K562 (cell line): Measurements from ENCODE around the gene SERTAD2. TPM values are rescaled to one million over a fixed set of nuclear protein-coding genes. Genes with fewer than 3 reads are reported as not detected.

Source experiments
- ATAC-seq: fragments of 200-7000 bp; cut with Tn5 transposase; 3 replicates; pipeline ENCODE4 v1.9.1; 2020; ENCODE audit warnings: moderate library complexity
- BruUV-seq: library from RNA; stranded (reverse); fragments of 400-500 nt; replicated peaks from 2 replicates; lab custom pipeline; 2021; lab: Mats Ljungman, UMichigan
- CTCF ChIA-PET: fragments of 300-600 bp; formaldehyde crosslinking; extraction: SDS; loops from one replicate; lab custom pipeline; 2021; ENCODE audit warnings: low intra/inter-chr PET ratio; lab: Yijun Ruan, JAX
- POLR2A ChIA-PET: fragments of 300-600, 350-650 bp; sonication (Branson Sonifier 250); formaldehyde crosslinking; extraction: SDS; loops from one replicate; lab custom pipeline; 2021; ENCODE audit warnings: antibody characterized with exemption, inconsistent platforms; lab: Yijun Ruan, JAX
- DNase-seq, 4 experiments: peaks; one replicate each; pipeline versions ENCODE4 v3.0.0 to v3.0.0-alpha.2; 2011 to 2018; ENCODE audit warnings: low spot score in 3 of 4, mixed read lengths in 3 of 4; ENCODE audit errors: extremely low read depth in 1 of 4
- FAIRE-seq: peaks from 2 replicates; lab custom pipeline; 2011; peaks lifted over from hg19 to GRCh38; lab: Jason Lieb, UNC
- H2AFZ ChIP-seq: 2 replicates; pipeline ENCODE4 v1.6.0; 2011; ENCODE audit warnings: low read depth, low read length, control low read depth, inconsistent platforms
- H3K27ac ChIP-seq: fragments of 200-600 bp; 3 replicates; pipeline ENCODE4 v1.8.0; 2011; ENCODE audit warnings: low read depth, mild to moderate bottlenecking, control low read depth, inconsistent platforms, low read length, moderate library complexity, mixed read lengths; ENCODE audit errors: extremely low read depth
- H3K27me3 ChIP-seq, 2 experiments: fragments of 300-600 bp in 1 of 2; 2 replicates in 1 of 2; 3 replicates in 1 of 2; pipeline versions ENCODE4 v1.6.0 to v1.8.0; 2011; ENCODE audit warnings: inconsistent platforms in 2 of 2, low read length in 2 of 2, mild to moderate bottlenecking in 1 of 2, mixed read lengths in 1 of 2, moderate library complexity in 1 of 2; ENCODE audit not compliant: control insufficient read depth in 2 of 2, insufficient read depth in 2 of 2
- H3K36me3 ChIP-seq: fragments of 300-600 bp; 3 replicates; pipeline ENCODE4 v1.8.0; 2011; ENCODE audit warnings: mild to moderate bottlenecking, low read length, inconsistent platforms; ENCODE audit not compliant: control insufficient read depth, insufficient read depth
- H3K4me1 ChIP-seq, 2 experiments: fragments of 200-600 bp in 1 of 2; replicated peaks in 1 of 2; 2 replicates in 1 of 2; 3 replicates in 1 of 2; pipeline versions ENCODE4 v1.5.1 to v1.8.0; 2011; ENCODE audit warnings: inconsistent platforms in 2 of 2, low read length in 2 of 2, mild to moderate bottlenecking in 1 of 2, mixed read lengths in 1 of 2, moderate library complexity in 1 of 2; ENCODE audit not compliant: control insufficient read depth in 2 of 2, insufficient read depth in 2 of 2
- H3K4me2 ChIP-seq: 2 replicates; pipeline ENCODE4 v1.6.1; 2011; ENCODE audit warnings: low read length, control low read depth, inconsistent platforms, mixed read lengths; ENCODE audit not compliant: insufficient read depth
- H3K4me3 ChIP-seq: fragments of 200-600 bp; sonication (generic), shearing (Covaris generic); 2 replicates; pipeline ENCODE4 v1.5.1; 2016; ENCODE audit warnings: control low read depth, inconsistent platforms
- H3K79me2 ChIP-seq: fragments of 200-600 bp; 3 replicates; pipeline ENCODE4 v1.8.0; 2011; ENCODE audit warnings: low read length, inconsistent platforms; ENCODE audit not compliant: control insufficient read depth, insufficient read depth
- H3K9ac ChIP-seq, 2 experiments: 2 replicates each; pipeline versions ENCODE4 v1.6.0 to v1.6.1; 2011; ENCODE audit warnings: low read depth in 2 of 2, low read length in 2 of 2, control low read depth in 1 of 2, inconsistent platforms in 1 of 2, mild to moderate bottlenecking in 1 of 2, mixed read lengths in 1 of 2; ENCODE audit not compliant: insufficient read depth in 1 of 2
- H3K9me1 ChIP-seq: one replicate; pipeline ENCODE4 v1.6.0; 2011; ENCODE audit warnings: inconsistent platforms, mild to moderate bottlenecking, low read length, moderate library complexity; ENCODE audit not compliant: control insufficient read depth, insufficient read depth
- H3K9me3 ChIP-seq: replicated peaks from 2 replicates; pipeline ENCODE4 v1.5.1; 2011; ENCODE audit warnings: low read depth, low read length, inconsistent platforms; ENCODE audit not compliant: control insufficient read depth, insufficient read depth
- H4K20me1 ChIP-seq: replicated peaks from 2 replicates; pipeline ENCODE4 v1.6.1; 2011; ENCODE audit warnings: low read length, inconsistent platforms, mixed read lengths; ENCODE audit not compliant: control insufficient read depth, insufficient read depth
- HNRNPH1 ChIP-seq: fragments of 200-400 bp; formaldehyde crosslinking; optimal IDR thresholded peaks from 2 replicates; pipeline ENCODE3; 2017; ENCODE audit warnings: low read depth, mild to moderate bottlenecking, low read length, moderate library complexity
- KAT8 ChIP-seq: fragments of 450-650 bp; IDR thresholded peaks from 2 replicates; pipeline ENCODE4 v1.6.1; 2016; ENCODE audit warnings: low read depth, mild to moderate bottlenecking
- MCM7 ChIP-seq, 2 experiments: fragments of 450-650 bp; IDR thresholded peaks; 2 replicates each; pipeline ENCODE4 v1.6.1; 2016 to 2018
- ZNF316 ChIP-seq: fragments of 450-650 bp; IDR thresholded peaks from 2 replicates; pipeline ENCODE4 v1.6.1; 2016
- WGBS: fragments of 100-300 bp; shearing (Covaris generic); methylation state at CpG from one replicate; pipeline ENCODE4 v1.1.6; 2016; ENCODE audit warnings: low coverage, mixed read lengths; ENCODE audit not compliant: insufficient coverage; ENCODE audit errors: missing lambda C conversion rate; 5-methylcytosine and 5-hydroxymethylcytosine counted together
- in situ Hi-C: fragments of 300-500 bp; cut with MboI; formaldehyde crosslinking; loops from 4 replicates; pipeline ENCODE4 v1.15.0; 2018; ENCODE audit warnings: inconsistent platforms, mixed read lengths
- intact Hi-C: fragments of 100-400 bp; cut with micrococcal nuclease; formaldehyde crosslinking; loops from 2 replicates; pipeline ENCODE4 v1.14.2; 2022
- polyA plus RNA-seq, 8 experiments: library from polyadenylated mRNA; depleted of rRNA in 4 of 8; stranded (reverse) in 5 of 8; unstranded in 3 of 8; fragments of >200 nt; fragmentation: Nextera tagmentation in 2 of 8; fragmentation: Illumina TruSeq in 1 of 8; extraction: Ambion mirVana in 2 of 8; extraction: Trizol in 1 of 8; gene quantifications; 2 replicates each; pipeline versions ENCODE4 v1.2.1 to v1.2.3, GENCODE V29; 2011 to 2014; ENCODE audit warnings: inconsistent platforms in 1 of 8, missing spikeins in 1 of 8
- total RNA-seq, 7 experiments: library from RNA; depleted of rRNA in 6 of 7; stranded (reverse); fragments of >200 nt in 6 of 7; fragmentation: Illumina TruSeq in 2 of 7; extraction: Trizol in 2 of 7; gene quantifications; 2 replicates each; pipeline versions ENCODE4 v1.2.1 to v1.2.3, GENCODE V29; 2011 to 2021; ENCODE audit warnings: low replicate concordance in 1 of 7

The SERTAD2 gene
- total and polyA plus RNA-seq, 9 of the 15 experiments (the other 6 are each of a cell fraction or from before 2014, with no cell fraction given) = 3.0 to 12.5 (median 6.1) TPM

DNA sequence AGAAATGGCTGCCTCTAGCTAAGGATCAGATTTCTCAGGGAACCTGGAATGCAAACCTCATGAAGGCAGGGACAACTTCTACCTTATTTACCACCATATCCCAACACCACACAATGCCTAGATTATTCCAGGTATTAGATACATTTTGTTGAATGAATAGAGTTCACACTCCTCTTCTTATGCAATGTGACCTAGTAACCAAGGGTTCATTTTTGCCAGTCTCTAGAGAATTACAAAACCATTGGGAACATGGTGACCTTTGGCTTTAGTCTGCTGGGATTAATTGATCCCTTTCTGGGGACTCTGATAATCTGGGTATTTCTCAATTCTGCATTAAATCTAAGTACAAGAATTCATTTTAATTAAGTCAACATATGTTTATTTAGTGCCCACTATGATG, 35.2 kb upstream of the SERTAD2 start:
- DNase-seq (no peak), FAIRE-seq (no peak), ATAC-seq (no peak)
- no TSS peak for BruUV-seq
- ChIA-PET POLR2A (no interaction called here), CTCF (no interaction called here)
- Histone ChIP-seq H3K9me3 (no peaks in the 10 kb centered on the region), H3K27ac (no peak overlapping the region), H3K4me3 (no peak overlapping the region), H3K9me1 (no peaks in the 10 kb centered on the region), H3K4me1 (no peaks in the 10 kb centered on the region), H3K79me2 (no peaks in the 10 kb centered on the region), H3K4me2 (no peak overlapping the region), H4K20me1 (no peaks in the 10 kb centered on the region), H2AFZ (no peak overlapping the region), H3K36me3 (no peaks in the 10 kb centered on the region), H3K27me3 (no peaks in the 10 kb centered on the region), H3K9ac (no peak overlapping the region)
- TF ChIP-seq ZNF316 (peak; percentile 26; the same call in 1 of the 2 replicates), KAT8 (no peak), HNRNPH1 (no peak)
- intact Hi-C loops (no loop called here), in situ Hi-C loops (no loop called here)

DNA sequence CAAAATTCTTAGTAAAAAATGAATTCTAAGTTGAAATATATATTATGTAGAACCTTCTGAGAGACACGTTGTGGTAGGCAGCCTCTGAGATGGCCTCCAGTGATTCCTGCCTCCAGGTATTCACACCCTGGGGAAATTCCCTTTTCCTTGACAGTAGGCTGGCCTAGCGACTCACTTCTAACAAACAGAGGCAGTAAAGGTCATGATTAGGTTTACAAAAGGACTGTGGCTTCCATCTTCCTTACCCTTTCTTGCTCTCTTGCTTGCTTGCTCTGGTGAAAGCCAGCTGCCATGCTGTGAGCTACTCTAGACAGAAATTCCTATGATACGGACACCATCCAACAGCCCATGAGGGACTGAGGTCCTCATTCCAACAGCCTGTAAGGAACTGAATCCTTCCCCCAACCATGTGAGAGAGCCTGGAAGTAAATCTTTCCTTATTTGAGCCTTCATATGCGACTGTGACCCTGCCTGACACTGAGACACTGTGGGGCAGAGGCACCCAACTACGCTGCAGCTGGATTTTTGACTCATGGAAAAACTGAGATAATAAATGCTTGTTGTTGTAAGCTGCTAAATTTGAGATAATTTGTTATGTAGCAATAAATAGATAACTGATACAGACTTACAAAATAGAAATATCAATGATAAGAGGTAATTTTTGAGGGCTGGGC, 32.7 kb upstream of the SERTAD2 start:
- ChIA-PET POLR2A (interaction anchor here (1.1 to 1.2 kb wide), 2 partner anchors 11 to 20 kb away, joined by 3 read pairs; no protein-coding TSS in a partner anchor), CTCF (no interaction called here)
- Histone ChIP-seq H3K27ac (no peak overlapping the region), H3K4me2 (no peak overlapping the region), H3K79me2 (no peaks in the 10 kb centered on the region), H3K9me3 (no peaks in the 10 kb centered on the region), H3K36me3 (no peaks in the 10 kb centered on the region), H4K20me1 (no peaks in the 10 kb centered on the region), H3K27me3 (no peaks in the 10 kb centered on the region), H2AFZ (no peak overlapping the region), H3K4me3 (no peak overlapping the region), H3K9me1 (no peaks in the 10 kb centered on the region), H3K4me1 (no peaks in the 10 kb centered on the region; a peak in 1 of 5 replicates), H3K9ac (no peak overlapping the region)
- no peak for TF ChIP-seq MCM7 (IDR thresholded peaks at IDR 0.05)
- ATAC-seq (no peak), DNase-seq (no peak), FAIRE-seq (no peak)
- intact Hi-C loops = no loop called here
- 46% methylated on average over 5 of the region's 5 CpGs for WGBS
- BruUV-seq = no TSS peak
- in situ Hi-C loops = no loop called here
